Small intestine (tissue), 7 donors: ENCODE results near the gene PTPN22. TPM values are rescaled to one million over a fixed set of nuclear protein-coding genes. Genes with fewer than 3 reads are reported as not detected.

Experiments used
- DNase-seq, 2 donors: peaks; one replicate each; pipeline versions ENCODE4 v3.0.0 to v3.0.0-alpha.2; 2013
- FAIRE-seq: peaks from 2 replicates; lab custom pipeline; 2012; peaks lifted over from hg19 to GRCh38; lab: Jason Lieb, UNC
- H3K27ac ChIP-seq, 3 donors: one replicate each; pipeline ENCODE4 v1.5.1; 2013; ENCODE audit warnings: low read length in 2 of 3, mild to moderate bottlenecking in 2 of 3, control low read depth in 1 of 3, inconsistent platforms in 1 of 3, low read depth in 1 of 3, moderate library complexity in 1 of 3
- H3K27me3 ChIP-seq, 3 donors: one replicate each; pipeline ENCODE4 v1.6.1; 2013; ENCODE audit warnings: low read length in 3 of 3, inconsistent platforms in 1 of 3; ENCODE audit not compliant: control insufficient read depth in 3 of 3, insufficient read depth in 3 of 3
- H3K36me3 ChIP-seq, 3 donors: one replicate each; pipeline ENCODE4 v1.6.1; 2013; ENCODE audit warnings: low read length in 3 of 3, inconsistent platforms in 1 of 3, low read depth in 1 of 3, mild to moderate bottlenecking in 1 of 3, moderate library complexity in 1 of 3; ENCODE audit not compliant: control insufficient read depth in 3 of 3, insufficient read depth in 2 of 3
- H3K4me1 ChIP-seq, 3 donors: one replicate each; pipeline ENCODE4 v1.6.1; 2013; ENCODE audit warnings: low read length in 2 of 3, inconsistent platforms in 1 of 3, low read depth in 1 of 3, mild to moderate bottlenecking in 1 of 3, moderate library complexity in 1 of 3; ENCODE audit not compliant: control insufficient read depth in 3 of 3, insufficient read depth in 2 of 3
- H3K4me3 ChIP-seq, 3 donors: one replicate each; pipeline ENCODE4 v1.5.1; 2013; ENCODE audit warnings: low read length in 3 of 3, control low read depth in 1 of 3, inconsistent platforms in 1 of 3, low read depth in 1 of 3, mild to moderate bottlenecking in 1 of 3, moderate library complexity in 1 of 3
- H3K9me3 ChIP-seq, 2 donors: one replicate each; pipeline ENCODE4 v1.6.1; 2013; ENCODE audit warnings: low read depth in 1 of 2, low read length in 1 of 2; ENCODE audit not compliant: control insufficient read depth in 2 of 2, insufficient read depth in 1 of 2
- WGBS, 3 donors: extraction: QIAGEN DNeasy Blood & Tissue Kit; methylation state at CpG; one replicate each; pipeline ENCODE4 v1.1.7; 2013; 5-methylcytosine and 5-hydroxymethylcytosine counted together
- polyA plus RNA-seq, 4 donors: library from polyadenylated mRNA; stranded (reverse) in 3 of 4; unstranded in 1 of 4; fragments of 200-250 nt in 3 of 4; fragments of 120-200 nt in 1 of 4; gene quantifications; one replicate each; pipeline versions ENCODE4 v1.2.1 to v1.2.3, GENCODE V29; 2013
- donor health status: healthy with polysubstance abuse.
- donor health status: control.
- donor health status: control.
- donor health status: Bipolar disorder and iron deficiency.
- donor health status: healthy.

Gene PTPN22
- polyA plus RNA-seq, 4 donors: 2.0 to 20.1 (median 8.4) TPM

- WGBS, 3 donors: 89 to 91% (median 90%) methylated on average over 9 of the region's 9 CpGs
- H3K27ac ChIP-seq: peak overlapping the region in 1 of 3 donors; percentile 17
- DNase-seq: peak in 1 of 2 donors; percentile 67
These were observed 77.4 kb downstream of the PTPN22 start for GRCh38 chr1:113793878-113794834.

GRCh38 chr1:113792986-113793385 is 78.5 kb downstream of the PTPN22 start:
- H3K36me3 ChIP-seq: peaks cover 2 to 12% (median 9%) of the 10 kb centered on the region in 3 donors
- no peak overlapping the region for H3K27ac ChIP-seq
- DNase-seq (no peak), FAIRE-seq (no peak)
- H3K9me3 ChIP-seq: no peaks in the 10 kb centered on the region
- no peak overlapping the region for H3K4me3 ChIP-seq
- H3K27me3 ChIP-seq: no peaks in the 10 kb centered on the region
- WGBS, 3 donors: 78 to 94% (median 83%) methylated on average over 1 of the region's 1 CpG
- H3K4me1 ChIP-seq: peaks cover 0 to 6% (median 0%) of the 10 kb centered on the region in 3 donors

More at GRCh38 chr1:113793878-113794834, 77.4 kb downstream of the PTPN22 start:
- H3K27me3 ChIP-seq: no peaks in the 10 kb centered on the region
- no peaks in the 10 kb centered on the region for H3K9me3 ChIP-seq
- H3K4me3 ChIP-seq: no peak overlapping the region
- no peak for FAIRE-seq
- H3K4me1 ChIP-seq: peaks cover 0 to 6% (median 0%) of the 10 kb centered on the region in 3 donors
- peaks cover 2 to 12% (median 6%) of the 10 kb centered on the region in 3 donors for H3K36me3 ChIP-seq

GRCh38 chr1:113792471-113792870 is 79.0 kb downstream of the PTPN22 start:
- Histone ChIP-seq H3K36me3 (peaks cover 2 to 12% (median 9%) of the 10 kb centered on the region in 3 donors), H3K27me3 (no peaks in the 10 kb centered on the region), H3K27ac (peak overlapping the region in 1 of 3 donors; percentile 11), H3K9me3 (no peaks in the 10 kb centered on the region), H3K4me1 (peaks cover 0 to 6% (median 1%) of the 10 kb centered on the region in 3 donors), H3K4me3 (no peak overlapping the region)
- DNase-seq (no peak), FAIRE-seq (no peak)
- 73 to 81% (median 79%) methylated on average over 5 of the region's 5 CpGs for WGBS, 3 donors

GRCh38 chr1:113788802-113789201 is 82.7 kb downstream of the PTPN22 start:
- 65 to 83% (median 82%) methylated on average over 3 of the region's 3 CpGs for WGBS, 3 donors
- no peak for FAIRE-seq
- Histone ChIP-seq H3K4me3 (no peak overlapping the region), H3K4me1 (peaks cover 0 to 10% (median 6%) of the 10 kb centered on the region in 3 donors), H3K27ac (no peak overlapping the region), H3K9me3 (no peaks in the 10 kb centered on the region), H3K36me3 (peaks cover 0 to 7% (median 4%) of the 10 kb centered on the region in 3 donors), H3K27me3 (no peaks in the 10 kb centered on the region)
- no peak for DNase-seq

GRCh38 chr1:113787663-113788062 is 83.8 kb downstream of the PTPN22 start:
- H3K4me1 ChIP-seq: peaks cover 0 to 10% (median 6%) of the 10 kb centered on the region in 3 donors
- DNase-seq (no peak), FAIRE-seq (no peak)
- no peak overlapping the region for H3K4me3 ChIP-seq
- no peaks in the 10 kb centered on the region for H3K27me3 ChIP-seq
- 81 to 90% (median 87%) methylated on average over 3 of the region's 3 CpGs for WGBS, 3 donors
- peaks cover 0 to 7% (median 4%) of the 10 kb centered on the region in 3 donors for H3K36me3 ChIP-seq
- no peaks in the 10 kb centered on the region for H3K9me3 ChIP-seq
- H3K27ac ChIP-seq: no peak overlapping the region

- Histone ChIP-seq H3K4me3 (no peak overlapping the region), H3K27me3 (no peaks in the 10 kb centered on the region), H3K27ac (no peak overlapping the region), H3K36me3 (peaks cover 0 to 7% (median 2%) of the 10 kb centered on the region in 3 donors), H3K9me3 (no peaks in the 10 kb centered on the region), H3K4me1 (peaks cover 0 to 15% (median 6%) of the 10 kb centered on the region in 3 donors)
- FAIRE-seq (no peak), DNase-seq (no peak)
- 30 to 57% (median 56%) methylated on average over 1 of the region's 1 CpG for WGBS, 3 donors
These were observed 85.4 kb downstream of the PTPN22 start for GRCh38 chr1:113786069-113786468.

GRCh38 chr1:113784104-113784779 is 87.3 kb downstream of the PTPN22 start:
- 58 to 71% (median 69%) methylated on average over 5 of the region's 5 CpGs for WGBS, 3 donors
- FAIRE-seq: no peak

More at GRCh38 chr1:113784104-113784779, 87.3 kb downstream of the PTPN22 start:
- Histone ChIP-seq H3K36me3 (peaks cover 0 to 4% (median 2%) of the 10 kb centered on the region in 3 donors), H3K27ac (peak overlapping the region; percentile 5 to 50 (median 49)), H3K4me1 (peaks cover 0 to 21% (median 6%) of the 10 kb centered on the region in 3 donors), H3K4me3 (no peak overlapping the region), H3K27me3 (no peaks in the 10 kb centered on the region), H3K9me3 (no peaks in the 10 kb centered on the region)
- DNase-seq: peak; percentile 40 to 66
